Measurements from ENCODE around the gene GRIN2D.

GRIN2D gene

DNA sequence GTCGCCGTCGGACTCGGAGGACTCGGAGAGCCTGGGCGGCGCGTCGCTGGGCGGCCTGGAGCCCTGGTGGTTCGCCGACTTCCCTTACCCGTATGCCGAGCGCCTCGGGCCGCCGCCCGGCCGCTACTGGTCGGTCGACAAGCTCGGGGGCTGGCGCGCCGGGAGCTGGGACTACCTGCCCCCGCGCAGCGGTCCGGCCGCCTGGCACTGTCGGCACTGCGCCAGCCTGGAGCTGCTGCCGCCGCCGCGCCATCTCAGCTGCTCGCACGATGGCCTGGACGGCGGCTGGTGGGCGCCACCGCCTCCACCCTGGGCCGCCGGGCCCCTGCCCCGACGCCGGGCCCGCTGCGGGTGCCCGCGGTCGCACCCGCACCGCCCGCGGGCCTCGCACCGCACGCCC, 49.8 kb downstream of the GRIN2D start:
- DNase-seq = peak; percentile 17

Data from CD4-positive, alpha-beta T cell treated with Interleukin-21 for 1 hour (primary cell).